ENCODE data around the gene TRIB2.

TRIB2 gene

GRCh38 chr2:12778811-12779579, 62.3 kb downstream of the TRIB2 start:
- DNase-seq (ENCODE audit: low spot score): no peak

GRCh38 chr2:12781329-12781728, 64.6 kb downstream of the TRIB2 start:
- DNase-seq (ENCODE audit: low spot score): no peak

GRCh38 chr2:12787891-12788801, 71.4 kb downstream of the TRIB2 start:
- no peak for DNase-seq (ENCODE audit: low spot score)

GRCh38 chr2:12791906-12792305, 75.2 kb downstream of the TRIB2 start:
- DNase-seq (ENCODE audit: low spot score): no peak
